Thyroid gland (tissue), 4 donors: ENCODE measurements around the gene TENM3. TPM values are rescaled to one million over a fixed set of nuclear protein-coding genes. Genes with fewer than 3 reads are reported as not detected.

Experiments used
- DNase-seq, 2 donors: peaks; one replicate each; pipeline ENCODE4 v3.0.0-alpha.2; 2019
- H3K27ac ChIP-seq, 3 donors: fragments of 200-600 bp; sonication (generic); 1 replicate in 2 of 3; 2 replicates in 1 of 3; pipeline ENCODE4 v1.5.1; 2016 to 2019; ENCODE audit warnings: mild to moderate bottlenecking in 1 of 3, moderate library complexity in 1 of 3
- H3K27me3 ChIP-seq: fragments of 200-600 bp; sonication (generic); one replicate; pipeline ENCODE4 v1.5.1; 2019
- H3K36me3 ChIP-seq, 2 donors: fragments of 200-600 bp; sonication (generic); one replicate each; pipeline ENCODE4 v1.5.1; 2016 to 2019
- H3K4me1 ChIP-seq, 2 donors: fragments of 200-600 bp; sonication (generic); one replicate each; pipeline ENCODE4 v1.5.1; 2017 to 2019
- H3K4me3 ChIP-seq, 3 donors: fragments of 200-600 bp; sonication (generic); replicated peaks in 1 of 3; 1 replicate in 2 of 3; 2 replicates in 1 of 3; pipeline ENCODE4 v1.5.1; 2016; ENCODE audit warnings: mild to moderate bottlenecking in 1 of 3
- H3K9me3 ChIP-seq: fragments of 200-600 bp; sonication (generic); one replicate; pipeline ENCODE4 v1.5.1; 2017
- CTCF ChIP-seq, 6 experiments: fragments of 200-600 bp in 3 of 6; fragments of 450-650 bp in 3 of 6; sonication (generic) in 3 of 6; IDR thresholded peaks; one replicate each; pipeline ENCODE4 v1.5.1; 2016 to 2019; ENCODE audit warnings: antibody characterized with exemption in 6 of 6, mild to moderate bottlenecking in 2 of 6, inconsistent platforms in 1 of 6, moderate library complexity in 1 of 6
- POLR2A ChIP-seq, 2 donors: fragments of 450-650 bp; IDR thresholded peaks; one replicate each; pipeline ENCODE4 v1.6.1; 2017; ENCODE audit warnings: antibody characterized with exemption in 2 of 2, mild to moderate bottlenecking in 2 of 2, moderate library complexity in 1 of 2
- WGBS, 2 donors: methylation state at CpG; one replicate each; pipeline ENCODE4 v1.1.5; 2017; 5-methylcytosine and 5-hydroxymethylcytosine counted together
- intact Hi-C: fragments of 100-400 bp; cut with DNase I; formaldehyde crosslinking; loops from one replicate; pipeline ENCODE4 v1.15.1; 2023
- total RNA-seq, 4 donors: library from RNA; depleted of rRNA; stranded (reverse); fragments of >200 nt; gene quantifications; one replicate each; pipeline ENCODE4 v1.2.3, GENCODE V29; 2016

The TENM3 gene
- total RNA-seq, 4 donors from 2014 or later = 41.8 to 82.2 (median 68.1) TPM

DNA sequence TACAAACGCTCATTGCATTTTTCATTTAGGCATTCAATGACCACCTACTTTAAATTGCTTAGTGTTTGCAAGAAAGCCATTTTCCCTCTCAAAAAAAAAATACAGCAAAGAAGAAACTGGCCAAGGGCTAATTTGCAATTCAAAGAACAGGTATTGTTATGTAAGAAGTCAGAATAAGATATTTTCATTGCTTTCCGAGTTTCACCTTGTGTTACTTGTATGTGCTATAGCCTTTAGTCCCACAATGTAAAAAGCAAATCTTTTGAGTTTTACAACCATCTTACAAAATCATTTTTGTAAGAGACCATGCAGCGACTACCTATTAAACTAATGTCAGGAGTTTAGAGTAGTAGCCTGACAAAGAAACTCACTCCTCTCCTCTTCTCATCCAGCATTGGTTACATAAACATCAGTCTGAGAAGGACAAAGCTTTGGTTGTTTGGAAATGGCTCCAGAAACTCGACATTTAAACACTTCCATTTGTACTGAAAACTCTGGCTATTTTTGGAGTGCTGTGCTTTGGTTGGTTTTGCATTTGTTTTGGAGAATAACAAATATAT lies 15.3 kb downstream of the TENM3 start:
- no peaks in the 10 kb centered on the region for H3K27me3 ChIP-seq
- DNase-seq = no peak
- WGBS, 2 donors = 45 to 48% methylated on average over 4 of the region's 4 CpGs
- H3K36me3 ChIP-seq = no peaks in the 10 kb centered on the region
- TF ChIP-seq CTCF (IDR thresholded peaks at IDR 0.05) (no peak), POLR2A (IDR thresholded peaks at IDR 0.05) (no peak)
- no peaks in the 10 kb centered on the region for H3K9me3 ChIP-seq
- H3K4me1 ChIP-seq = no peaks in the 10 kb centered on the region
- intact Hi-C loops = no loop called here
- H3K27ac ChIP-seq = no peak overlapping the region
- H3K4me3 ChIP-seq = no peak overlapping the region

- Histone ChIP-seq H3K4me1 (no peaks in the 10 kb centered on the region), H3K36me3 (no peaks in the 10 kb centered on the region), H3K27me3 (no peaks in the 10 kb centered on the region), H3K27ac (no peak overlapping the region), H3K4me3 (no peak overlapping the region), H3K9me3 (no peaks in the 10 kb centered on the region)
- WGBS, 2 donors = 94 to 95% methylated on average over 8 of the region's 8 CpGs
- intact Hi-C loops = no loop called here
- no peak for DNase-seq
- TF ChIP-seq CTCF (IDR thresholded peaks at IDR 0.05) (no peak), POLR2A (IDR thresholded peaks at IDR 0.05) (no peak)
These were observed 18.5 kb downstream of the TENM3 start for GRCh38 chr4:182261651-182262223.

GRCh38 chr4:182263562-182263961 lies 20.4 kb downstream of the TENM3 start:
- H3K27me3 ChIP-seq = no peaks in the 10 kb centered on the region
- H3K4me1 ChIP-seq = no peaks in the 10 kb centered on the region
- H3K27ac ChIP-seq = no peak overlapping the region
- DNase-seq = no peak
- no peaks in the 10 kb centered on the region for H3K9me3 ChIP-seq
- no peaks in the 10 kb centered on the region for H3K36me3 ChIP-seq
- 89 to 96% methylated on average over 10 of the region's 10 CpGs for WGBS, 2 donors
- no peak overlapping the region for H3K4me3 ChIP-seq
- intact Hi-C loops = no loop called here
- TF ChIP-seq CTCF (IDR thresholded peaks at IDR 0.05) (no peak), POLR2A (IDR thresholded peaks at IDR 0.05) (no peak)

DNA sequence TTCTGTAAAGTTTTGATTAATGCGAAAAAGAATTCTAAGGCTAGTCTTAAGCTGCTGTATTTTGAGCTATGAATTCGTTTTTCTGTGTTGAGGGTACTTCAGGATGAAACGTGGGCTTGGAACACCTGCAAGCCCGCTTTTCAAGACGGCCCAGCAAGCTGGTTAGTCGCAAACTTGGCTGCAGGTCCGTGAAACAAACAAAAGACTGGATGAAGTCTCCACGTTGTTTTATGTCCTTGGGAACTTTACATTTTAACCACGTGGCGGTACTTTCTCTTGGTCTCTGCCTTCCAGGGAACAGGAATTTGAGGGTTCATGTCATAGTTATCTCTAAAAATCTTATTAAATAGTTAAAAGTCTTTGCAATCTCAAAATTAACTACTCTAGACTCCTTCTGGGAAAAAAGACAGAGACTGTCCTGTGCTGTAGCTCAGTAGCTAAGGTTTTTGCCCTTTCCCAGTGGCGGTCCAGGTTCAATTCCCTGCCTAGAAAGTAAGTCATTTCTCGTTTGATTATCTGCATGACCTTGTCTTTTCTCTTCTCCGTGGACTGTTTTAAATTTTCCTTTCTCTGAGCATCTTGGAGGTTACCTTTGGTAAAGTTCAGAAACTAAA lies 21.0 kb downstream of the TENM3 start:
- Histone ChIP-seq H3K9me3 (no peaks in the 10 kb centered on the region), H3K4me3 (no peak overlapping the region), H3K27me3 (no peaks in the 10 kb centered on the region), H3K36me3 (no peaks in the 10 kb centered on the region), H3K27ac (no peak overlapping the region), H3K4me1 (no peaks in the 10 kb centered on the region)
- TF ChIP-seq POLR2A (IDR thresholded peaks at IDR 0.05) = no peak
- no peak for TF ChIP-seq CTCF (IDR thresholded peaks at IDR 0.05)
- no peak for DNase-seq
- intact Hi-C loops = no loop called here
- 64% methylated on average over 13 of the region's 13 CpGs for WGBS, 2 donors

- H3K9me3 ChIP-seq = no peaks in the 10 kb centered on the region
- WGBS, 2 donors = 76 to 80% methylated on average over 3 of the region's 3 CpGs
- no peaks in the 10 kb centered on the region for H3K4me1 ChIP-seq
- no peak for DNase-seq
- no peak overlapping the region for H3K27ac ChIP-seq
- H3K36me3 ChIP-seq = no peaks in the 10 kb centered on the region
- intact Hi-C loops = no loop called here
- no peak overlapping the region for H3K4me3 ChIP-seq
- no peaks in the 10 kb centered on the region for H3K27me3 ChIP-seq
- TF ChIP-seq POLR2A (IDR thresholded peaks at IDR 0.05) (no peak), CTCF (IDR thresholded peaks at IDR 0.05) (no peak)
These were observed 22.7 kb downstream of the TENM3 start for GRCh38 chr4:182265881-182266280.
